ENCODE results near the gene PHACTR2.

PHACTR2 gene

GRCh38 chr6:143839196-143839595 lies 161.4 kb downstream of the PHACTR2 start:
- no peak for TF ChIP-seq CEBPB (IDR thresholded peaks at IDR 0.05)
- TF ChIP-seq EGR1 (IDR thresholded peaks at IDR 0.05): no peak
- TF ChIP-seq CREB1 (IDR thresholded peaks at IDR 0.05; ENCODE audit: low read depth): no peak
- no peak for TF ChIP-seq REST (IDR thresholded peaks at IDR 0.05; ENCODE audit: low read depth)
- TF ChIP-seq FOXM1 (IDR thresholded peaks at IDR 0.05; ENCODE audit: borderline replicate concordance, low read depth): no peak
- TF ChIP-seq RAD21 (IDR thresholded peaks at IDR 0.05; ENCODE audit: low read depth): no peak
- no peak for TF ChIP-seq YY1 (IDR thresholded peaks at IDR 0.05; ENCODE audit: low read depth)
- TF ChIP-seq NFIC (IDR thresholded peaks at IDR 0.05): no peak
- TF ChIP-seq, protein P1, sequence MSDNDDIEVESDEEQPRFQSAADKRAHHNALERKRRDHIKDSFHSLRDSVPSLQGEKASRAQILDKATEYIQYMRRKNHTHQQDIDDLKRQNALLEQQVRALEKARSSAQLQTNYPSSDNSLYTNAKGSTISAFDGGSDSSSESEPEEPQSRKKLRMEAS (IDR thresholded peaks at IDR 0.05): no peak
- TF ChIP-seq TEAD4 (IDR thresholded peaks at IDR 0.05): no peak
- no peak for TF ChIP-seq TCF12 (IDR thresholded peaks at IDR 0.05; ENCODE audit: low read depth)
- TF ChIP-seq, protein P2, sequence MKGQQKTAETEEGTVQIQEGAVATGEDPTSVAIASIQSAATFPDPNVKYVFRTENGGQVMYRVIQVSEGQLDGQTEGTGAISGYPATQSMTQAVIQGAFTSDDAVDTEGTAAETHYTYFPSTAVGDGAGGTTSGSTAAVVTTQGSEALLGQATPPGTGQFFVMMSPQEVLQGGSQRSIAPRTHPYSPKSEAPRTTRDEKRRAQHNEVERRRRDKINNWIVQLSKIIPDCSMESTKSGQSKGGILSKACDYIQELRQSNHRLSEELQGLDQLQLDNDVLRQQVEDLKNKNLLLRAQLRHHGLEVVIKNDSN (IDR thresholded peaks at IDR 0.05): no peak
- TF ChIP-seq EP300 (IDR thresholded peaks at IDR 0.05; ENCODE audit: borderline replicate concordance): no peak
- TF ChIP-seq TAF1 (IDR thresholded peaks at IDR 0.05; ENCODE audit: low read depth): no peak

DNA sequence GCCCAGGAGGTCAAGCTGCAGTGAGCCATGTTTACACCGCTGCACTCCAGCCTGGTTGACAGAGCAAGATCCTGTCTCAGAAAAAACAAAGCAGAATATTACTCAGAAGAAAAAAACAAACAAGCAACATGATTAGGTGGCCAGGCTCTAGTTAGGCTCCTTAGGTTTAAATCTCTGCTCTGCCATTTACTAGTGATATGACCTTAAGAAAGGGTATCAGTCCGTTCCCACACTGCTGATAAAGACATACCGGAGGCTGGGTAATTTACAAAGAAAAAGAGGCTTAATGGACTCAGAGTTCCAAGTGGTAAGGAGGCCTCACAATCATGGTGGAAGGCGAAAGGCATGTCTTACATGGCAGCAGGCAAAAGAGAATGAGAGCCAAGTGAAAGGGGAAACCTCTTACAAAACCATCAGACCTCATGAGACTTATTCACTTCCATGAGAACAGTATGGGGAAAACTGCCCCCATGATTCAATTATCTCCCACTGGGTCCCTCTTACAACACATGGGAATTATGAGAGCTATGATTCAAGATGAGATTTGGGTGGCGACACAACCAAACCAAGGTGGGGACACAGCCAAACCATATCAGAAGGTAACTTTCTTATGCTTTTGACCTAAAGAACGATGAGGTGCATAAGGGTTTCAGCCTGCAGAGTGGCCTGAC lies 163.0 kb downstream of the PHACTR2 start:
- no peak for TF ChIP-seq CREB1 (IDR thresholded peaks at IDR 0.05; ENCODE audit: low read depth)
- TF ChIP-seq TCF12 (IDR thresholded peaks at IDR 0.05; ENCODE audit: low read depth): no peak
- TF ChIP-seq REST (IDR thresholded peaks at IDR 0.05; ENCODE audit: low read depth): no peak
- no peak for TF ChIP-seq YY1 (IDR thresholded peaks at IDR 0.05; ENCODE audit: low read depth)
- no peak for TF ChIP-seq TAF1 (IDR thresholded peaks at IDR 0.05; ENCODE audit: low read depth)
- TF ChIP-seq EP300 (IDR thresholded peaks at IDR 0.05; ENCODE audit: borderline replicate concordance): no peak
- no peak for TF ChIP-seq CEBPB (IDR thresholded peaks at IDR 0.05)
- TF ChIP-seq EGR1 (IDR thresholded peaks at IDR 0.05): no peak
- TF ChIP-seq FOXM1 (IDR thresholded peaks at IDR 0.05; ENCODE audit: borderline replicate concordance, low read depth): no peak
- no peak for TF ChIP-seq ZBTB7A (IDR thresholded peaks at IDR 0.05; ENCODE audit: low read depth)
- no peak for TF ChIP-seq TEAD4 (IDR thresholded peaks at IDR 0.05)
- TF ChIP-seq, protein P2 (IDR thresholded peaks at IDR 0.05): no peak
- no peak for TF ChIP-seq RAD21 (IDR thresholded peaks at IDR 0.05; ENCODE audit: low read depth)
- TF ChIP-seq, protein P1 (IDR thresholded peaks at IDR 0.05): no peak
- no peak for TF ChIP-seq NFIC (IDR thresholded peaks at IDR 0.05)

- TF ChIP-seq TEAD4 (IDR thresholded peaks at IDR 0.05) (no peak), NFIC (IDR thresholded peaks at IDR 0.05) (no peak), FOXM1 (IDR thresholded peaks at IDR 0.05; ENCODE audit: borderline replicate concordance, low read depth) (no peak), REST (IDR thresholded peaks at IDR 0.05; ENCODE audit: low read depth) (no peak), CEBPB (IDR thresholded peaks at IDR 0.05) (no peak), TAF1 (IDR thresholded peaks at IDR 0.05; ENCODE audit: low read depth) (no peak), EP300 (IDR thresholded peaks at IDR 0.05; ENCODE audit: borderline replicate concordance) (no peak), EGR1 (IDR thresholded peaks at IDR 0.05) (no peak), ZBTB7A (IDR thresholded peaks at IDR 0.05; ENCODE audit: low read depth) (no peak), CREB1 (IDR thresholded peaks at IDR 0.05; ENCODE audit: low read depth) (no peak), YY1 (IDR thresholded peaks at IDR 0.05; ENCODE audit: low read depth) (no peak)
- TF ChIP-seq, protein P1 (IDR thresholded peaks at IDR 0.05): no peak
- TF ChIP-seq, protein P2 (IDR thresholded peaks at IDR 0.05): no peak
Measured at GRCh38 chr6:143842461-143842901, 164.7 kb downstream of the PHACTR2 start.

Data from Ishikawa (cell line).